HG03565 (cell line): ENCODE data around the gene AKNAD1.
"Not testable (repeated sequence)": the region's sequence is repeated elsewhere in the genome, so short reads cannot be mapped to it uniquely, and the experiment has no call there.

Experiments
- ATAC-seq: cut with Tn5 transposase; IDR thresholded peaks from one replicate; pipeline ENCODE4 v1.9.1; 2021; ENCODE audit warnings: mild to moderate bottlenecking, moderate library complexity; ENCODE audit not compliant: unreplicated experiment

AKNAD1 gene

GRCh38 chr1:108792420-108792819 lies 64.5 kb downstream of the AKNAD1 start:
- no peak for ATAC-seq

DNA sequence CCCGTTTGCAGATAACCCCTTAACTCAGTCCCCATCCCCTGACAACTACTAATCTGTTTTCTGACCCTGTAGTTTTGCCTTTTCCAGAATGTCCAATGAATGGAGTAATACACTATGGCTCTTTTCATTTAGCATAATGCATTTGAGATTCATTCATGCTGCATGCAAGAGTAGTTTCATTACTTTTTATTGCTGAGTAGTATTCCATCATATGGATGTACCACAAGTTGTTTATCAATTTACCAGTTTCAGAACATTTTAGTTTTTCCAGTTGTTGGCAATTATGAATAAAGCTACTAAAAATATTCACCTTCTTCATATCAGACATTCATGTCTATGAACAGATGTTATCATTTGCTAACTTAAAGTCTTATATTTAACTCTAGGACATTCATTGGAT lies 65.1 kb downstream of the AKNAD1 start:
- no peak for ATAC-seq

- no peak for ATAC-seq
Measured at GRCh38 chr1:108785880-108786279, 71.0 kb downstream of the AKNAD1 start.

DNA sequence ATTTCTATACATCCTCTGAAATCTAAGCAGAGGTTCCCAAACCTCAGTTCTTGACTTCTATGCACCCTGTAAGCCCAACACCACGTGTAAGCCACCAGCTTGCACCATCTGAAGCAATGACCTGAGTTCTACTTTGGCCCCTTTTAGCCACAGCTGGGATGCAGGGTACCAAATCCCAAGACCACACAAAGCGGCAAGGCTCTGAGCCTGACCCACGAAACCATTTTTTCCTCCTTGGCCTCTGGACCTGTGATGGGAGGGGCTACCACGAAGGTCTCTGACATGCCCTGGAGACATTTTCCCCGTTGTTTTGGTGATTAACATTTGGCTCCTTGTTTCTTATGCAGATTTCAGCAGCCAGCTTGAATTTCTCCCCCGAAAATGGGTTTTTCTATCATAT lies 71.6 kb downstream of the AKNAD1 start:
- no peak for ATAC-seq

GRCh38 chr1:108781575-108781944 lies 75.3 kb downstream of the AKNAD1 start:
- ATAC-seq = not testable (repeated sequence)

GRCh38 chr1:108780937-108781574 lies 75.8 kb downstream of the AKNAD1 start:
- no peak for ATAC-seq

DNA sequence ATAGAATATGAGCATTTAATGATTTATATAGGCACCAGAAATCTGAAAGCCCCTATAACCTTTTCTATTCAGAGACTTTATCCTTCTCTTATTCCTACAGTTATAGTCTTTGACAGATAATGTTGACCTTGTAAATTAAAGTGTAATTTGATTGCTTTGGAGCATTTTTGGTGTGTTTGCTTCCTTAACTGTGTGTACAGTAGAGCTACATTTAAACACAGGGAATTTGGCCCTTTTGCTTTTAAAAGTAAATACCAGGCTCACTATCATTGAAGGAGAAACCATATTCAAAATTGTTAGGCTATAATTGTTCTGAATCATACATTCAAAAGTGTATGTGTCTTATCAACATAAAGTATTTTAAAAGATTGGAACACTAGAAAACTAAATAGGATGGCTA lies 77.4 kb downstream of the AKNAD1 start:
- no peak for ATAC-seq

DNA sequence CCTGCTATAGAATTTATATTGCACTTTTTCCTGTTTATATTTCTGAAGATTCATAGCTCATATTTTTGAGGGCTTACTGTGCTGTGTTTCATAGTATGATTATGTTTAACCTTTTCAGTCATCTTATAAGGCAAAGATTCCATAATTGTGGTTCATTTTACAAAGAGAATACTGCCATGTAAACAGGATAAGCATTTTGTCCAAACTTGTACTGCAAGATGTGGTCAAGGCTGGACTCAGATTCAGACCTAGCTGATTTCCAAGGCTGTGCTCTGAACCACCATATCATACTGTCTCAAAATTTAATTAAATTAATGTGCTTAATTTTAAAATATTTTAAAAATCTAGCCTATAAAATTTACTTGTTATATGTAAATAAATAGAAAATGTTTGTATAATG lies 79.1 kb downstream of the AKNAD1 start:
- ATAC-seq = no peak

GRCh38 chr1:108767708-108768107 lies 89.2 kb downstream of the AKNAD1 start:
- no peak for ATAC-seq

- no peak for ATAC-seq
Measured at GRCh38 chr1:108767115-108767514, 89.8 kb downstream of the AKNAD1 start.
